ENCODE results near the gene SPATA16. TPM values are rescaled to one million over a fixed set of nuclear protein-coding genes. Genes with fewer than 3 reads are reported as not detected.
"Not testable (repeated sequence)": the region's sequence is repeated elsewhere in the genome, so short reads cannot be mapped to it uniquely, and the experiment has no call there.

The SPATA16 gene
- total RNA-seq, 1 donor from 2014 or later: not detected

DNA sequence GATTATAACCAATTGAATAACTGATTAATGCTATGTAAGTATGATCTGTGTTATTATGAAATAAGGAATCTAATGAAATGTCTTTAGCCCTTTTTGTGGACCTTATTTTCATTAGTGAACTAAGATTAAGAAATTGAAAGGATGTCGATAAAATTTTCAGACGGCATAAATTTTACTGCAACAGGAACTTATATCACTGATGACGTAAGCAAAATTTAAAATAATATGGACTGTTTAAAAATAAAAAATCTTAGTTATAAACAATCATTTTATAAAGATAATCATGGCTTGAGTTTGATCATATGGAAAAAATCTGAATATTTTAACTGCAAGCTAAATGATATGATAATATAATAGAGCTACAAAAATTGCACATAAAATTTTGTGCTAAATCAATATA is 112.7 kb downstream of the SPATA16 start:
- TF ChIP-seq, protein P1, sequence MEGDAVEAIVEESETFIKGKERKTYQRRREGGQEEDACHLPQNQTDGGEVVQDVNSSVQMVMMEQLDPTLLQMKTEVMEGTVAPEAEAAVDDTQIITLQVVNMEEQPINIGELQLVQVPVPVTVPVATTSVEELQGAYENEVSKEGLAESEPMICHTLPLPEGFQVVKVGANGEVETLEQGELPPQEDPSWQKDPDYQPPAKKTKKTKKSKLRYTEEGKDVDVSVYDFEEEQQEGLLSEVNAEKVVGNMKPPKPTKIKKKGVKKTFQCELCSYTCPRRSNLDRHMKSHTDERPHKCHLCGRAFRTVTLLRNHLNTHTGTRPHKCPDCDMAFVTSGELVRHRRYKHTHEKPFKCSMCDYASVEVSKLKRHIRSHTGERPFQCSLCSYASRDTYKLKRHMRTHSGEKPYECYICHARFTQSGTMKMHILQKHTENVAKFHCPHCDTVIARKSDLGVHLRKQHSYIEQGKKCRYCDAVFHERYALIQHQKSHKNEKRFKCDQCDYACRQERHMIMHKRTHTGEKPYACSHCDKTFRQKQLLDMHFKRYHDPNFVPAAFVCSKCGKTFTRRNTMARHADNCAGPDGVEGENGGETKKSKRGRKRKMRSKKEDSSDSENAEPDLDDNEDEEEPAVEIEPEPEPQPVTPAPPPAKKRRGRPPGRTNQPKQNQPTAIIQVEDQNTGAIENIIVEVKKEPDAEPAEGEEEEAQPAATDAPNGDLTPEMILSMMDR (IDR thresholded peaks at IDR 0.05): no peak
- H3K4me3 Mint-ChIP-seq (ENCODE audit: unreplicated experiment): no peak overlapping the region
- peaks cover 28% of the 10 kb centered on the region for H3K27me3 Mint-ChIP-seq (ENCODE audit: low read depth)
- no peaks in the 10 kb centered on the region for H3K36me3 Mint-ChIP-seq (ENCODE audit: low read depth)
- H3K9me3 Mint-ChIP-seq (ENCODE audit: low read depth): no peaks in the 10 kb centered on the region
- no peaks in the 10 kb centered on the region for H3K4me1 Mint-ChIP-seq (ENCODE audit: low read depth)
- no peak for DNase-seq (ENCODE audit: low spot score)
- no peak overlapping the region for H3K27ac Mint-ChIP-seq (ENCODE audit: unreplicated experiment)

DNA sequence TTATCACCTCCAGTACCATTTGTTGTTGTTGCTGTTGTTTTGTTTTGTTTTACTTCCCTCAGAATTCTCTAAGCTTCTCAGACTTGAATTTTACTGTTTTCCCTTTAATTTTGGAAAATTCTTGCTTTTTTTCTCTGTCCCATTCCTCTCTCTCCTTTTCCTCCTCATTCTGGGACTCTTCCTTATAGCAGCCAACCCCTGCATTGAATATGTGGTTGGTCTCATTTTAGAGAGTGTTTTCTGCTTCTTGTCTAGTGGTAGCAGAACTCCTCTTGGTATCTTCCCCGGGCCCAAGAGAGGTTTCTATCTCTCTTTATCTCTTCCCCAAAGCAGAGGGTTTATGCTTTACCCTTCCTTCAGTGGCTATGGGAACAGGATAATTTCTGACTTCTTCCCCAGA is 113.6 kb downstream of the SPATA16 start:
- Mint-ChIP-seq H3K4me3 (ENCODE audit: unreplicated experiment) (no peak overlapping the region), H3K27me3 (ENCODE audit: low read depth) (peaks cover 23% of the 10 kb centered on the region), H3K27ac (ENCODE audit: unreplicated experiment) (no peak overlapping the region), H3K9me3 (ENCODE audit: low read depth) (no peaks in the 10 kb centered on the region), H3K36me3 (ENCODE audit: low read depth) (no peaks in the 10 kb centered on the region), H3K4me1 (ENCODE audit: low read depth) (no peaks in the 10 kb centered on the region)
- TF ChIP-seq, protein P1 (IDR thresholded peaks at IDR 0.05): no peak
- DNase-seq (ENCODE audit: low spot score): no peak

DNA sequence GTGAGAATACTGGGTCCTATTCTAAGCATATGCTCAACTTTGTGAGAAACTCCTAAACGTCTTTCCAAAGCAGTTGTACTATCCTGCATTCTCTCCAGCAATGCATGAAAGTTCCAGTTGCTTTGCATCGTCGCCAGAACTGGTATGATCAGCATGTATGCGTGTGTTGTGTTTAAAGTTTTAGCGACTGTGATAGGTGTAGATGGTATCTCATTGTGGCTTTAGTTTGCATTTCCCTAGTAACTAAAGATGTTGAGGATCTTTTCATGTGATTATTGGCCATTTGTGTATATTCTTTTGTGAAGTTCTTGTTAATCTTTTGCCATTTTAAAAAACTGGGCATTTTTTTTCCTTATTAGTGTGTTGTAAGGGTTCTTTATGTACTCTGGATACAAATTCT is 115.1 kb downstream of the SPATA16 start:
- Mint-ChIP-seq H3K27ac (ENCODE audit: unreplicated experiment) (no peak overlapping the region), H3K36me3 (ENCODE audit: low read depth) (no peaks in the 10 kb centered on the region), H3K27me3 (ENCODE audit: low read depth) (peaks cover 24% of the 10 kb centered on the region), H3K4me1 (ENCODE audit: low read depth) (no peaks in the 10 kb centered on the region), H3K4me3 (ENCODE audit: unreplicated experiment) (no peak overlapping the region), H3K9me3 (ENCODE audit: low read depth) (no peaks in the 10 kb centered on the region)
- TF ChIP-seq, protein P1 (IDR thresholded peaks at IDR 0.05): no peak
- DNase-seq (ENCODE audit: low spot score): no peak

DNA sequence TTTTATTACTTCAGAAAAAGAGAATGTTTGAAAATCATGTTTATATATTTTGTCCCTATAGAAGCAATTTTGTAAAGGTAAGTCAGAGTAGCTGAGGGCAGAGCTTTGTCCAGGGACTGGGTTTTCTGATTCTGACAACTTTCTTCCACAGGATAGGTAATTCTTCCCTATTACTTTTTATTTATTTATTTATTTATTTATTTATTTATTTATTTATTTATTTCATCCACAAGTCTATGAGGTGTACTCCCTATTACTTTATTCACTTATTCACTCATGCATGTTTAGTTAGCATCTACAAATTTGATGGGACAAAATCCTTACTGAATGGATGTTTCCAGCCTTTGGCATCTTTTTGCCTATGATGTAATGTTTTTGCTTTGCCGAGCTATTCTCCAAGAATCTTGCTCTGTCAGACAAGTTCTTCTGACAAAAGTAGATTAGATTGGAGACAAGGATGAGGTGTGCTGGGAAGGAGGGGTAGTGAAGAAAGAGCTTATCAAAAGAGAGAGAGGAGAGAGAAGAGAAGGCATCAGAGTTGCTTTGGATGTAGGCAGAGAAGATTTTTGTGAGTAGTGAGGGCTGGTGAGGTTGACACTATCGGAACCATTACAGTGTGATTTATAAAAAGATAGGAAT is 119.4 kb downstream of the SPATA16 start:
- Mint-ChIP-seq H3K27me3 (ENCODE audit: low read depth) (peaks cover 13% of the 10 kb centered on the region), H3K4me3 (ENCODE audit: unreplicated experiment) (no peak overlapping the region), H3K27ac (ENCODE audit: unreplicated experiment) (no peak overlapping the region), H3K9me3 (ENCODE audit: low read depth) (no peaks in the 10 kb centered on the region), H3K4me1 (ENCODE audit: low read depth) (no peaks in the 10 kb centered on the region), H3K36me3 (ENCODE audit: low read depth) (no peaks in the 10 kb centered on the region)
- no peak for DNase-seq (ENCODE audit: low spot score)
- TF ChIP-seq, protein P1 (IDR thresholded peaks at IDR 0.05): no peak

DNA sequence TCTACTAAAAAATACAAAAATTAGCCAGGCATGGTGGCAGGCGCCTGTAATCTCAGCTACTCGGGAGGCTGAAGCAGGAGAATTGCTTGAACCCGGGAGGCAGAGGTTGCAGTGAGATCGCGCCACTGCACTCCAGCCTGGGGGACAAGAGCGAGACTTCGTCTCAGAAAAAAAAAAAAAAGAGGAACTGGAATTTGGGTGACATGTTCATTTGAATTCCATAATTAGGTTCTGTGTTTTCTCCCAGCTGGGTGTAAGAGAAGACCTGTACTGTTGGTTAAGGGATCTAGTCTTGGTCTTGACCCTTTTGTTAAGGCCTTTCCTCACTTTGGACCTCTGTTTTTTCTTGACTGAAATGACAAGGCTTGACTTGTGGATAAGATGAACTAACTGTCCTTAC is 120.9 kb downstream of the SPATA16 start:
- not testable (repeated sequence) for H3K4me3 Mint-ChIP-seq (ENCODE audit: unreplicated experiment); H3K36me3 Mint-ChIP-seq (ENCODE audit: low read depth); DNase-seq (ENCODE audit: low spot score); H3K27me3 Mint-ChIP-seq (ENCODE audit: low read depth); H3K4me1 Mint-ChIP-seq (ENCODE audit: low read depth); H3K27ac Mint-ChIP-seq (ENCODE audit: unreplicated experiment); H3K9me3 Mint-ChIP-seq (ENCODE audit: low read depth)

DNA sequence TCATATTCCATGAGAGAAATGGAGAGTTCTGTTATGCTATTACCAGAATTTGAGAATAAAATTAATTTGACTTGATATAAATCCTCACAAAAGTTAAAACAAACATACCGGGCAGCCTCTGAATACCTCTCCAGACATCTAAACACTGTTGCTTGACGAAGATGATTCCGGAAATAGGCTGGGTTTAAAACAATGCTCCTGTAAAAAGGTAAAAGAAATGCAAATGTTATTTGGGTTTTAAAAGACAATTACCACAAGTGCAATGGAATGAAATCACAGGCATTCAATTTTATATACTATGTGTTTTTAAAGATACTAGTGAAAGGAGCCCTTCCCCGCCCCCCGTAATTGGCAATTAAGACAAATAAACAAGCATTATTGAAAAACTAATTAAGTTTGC is 121.7 kb downstream of the SPATA16 start:
- no peak for DNase-seq (ENCODE audit: low spot score)
- Mint-ChIP-seq H3K27me3 (ENCODE audit: low read depth) (peaks cover 3% of the 10 kb centered on the region), H3K36me3 (ENCODE audit: low read depth) (no peaks in the 10 kb centered on the region), H3K4me3 (ENCODE audit: unreplicated experiment) (no peak overlapping the region), H3K27ac (ENCODE audit: unreplicated experiment) (no peak overlapping the region), H3K4me1 (ENCODE audit: low read depth) (no peaks in the 10 kb centered on the region), H3K9me3 (ENCODE audit: low read depth) (no peaks in the 10 kb centered on the region)
- TF ChIP-seq, protein P1 (IDR thresholded peaks at IDR 0.05): no peak

Measured in chondrocyte (in vitro differentiated cells).